Neural cell (in vitro differentiated cells): ENCODE measurements around the gene SIGLEC12.

Source experiments
- CTCF ChIP-seq: fragments of 450-650 bp; IDR thresholded peaks from 2 replicates; pipeline ENCODE4 v1.5.1; 2014; ENCODE audit warnings: antibody characterized with exemption, mild to moderate bottlenecking, moderate library complexity; ENCODE audit not compliant: poor library complexity, severe bottlenecking
- EZH2 ChIP-seq: fragments of 200-600, 300-800 bp; shearing (Covaris generic), sonication (generic); IDR thresholded peaks from 2 replicates; pipeline ENCODE4 v1.6.1; 2014; ENCODE audit warnings: antibody characterized with exemption, low read length, borderline replicate concordance, mild to moderate bottlenecking; ENCODE audit not compliant: insufficient read depth, poor library complexity, severe bottlenecking
- RAD21 ChIP-seq: fragments of 450-650 bp; conservative IDR thresholded peaks from 2 replicates; pipeline ENCODE4 v1.6.1; 2014; ENCODE audit warnings: antibody characterized with exemption, mild to moderate bottlenecking, moderate library complexity

GRCh38 chr19:51448011-51448410, 53.6 kb downstream of the SIGLEC12 start:
- TF ChIP-seq CTCF = no peak
- TF ChIP-seq EZH2 = no peak
- TF ChIP-seq RAD21 = no peak
